Muscle of arm (tissue), 12 donors: ENCODE data around the gene TSSK3. TPM values are rescaled to one million over a fixed set of nuclear protein-coding genes. Genes with fewer than 3 reads are reported as not detected.
"Not testable (repeated sequence)": the region's sequence is repeated elsewhere in the genome, so short reads cannot be mapped to it uniquely, and the experiment has no call there.

Source experiments
- DNase-seq: peaks from one replicate; pipeline ENCODE4 v3.0.0-alpha.2; 2013
- polyA plus RNA-seq, 12 donors: library from polyadenylated mRNA; unstranded; fragments of 120-200 nt; gene quantifications; one replicate each; pipeline ENCODE4 v1.2.1, GENCODE V29; 2013; ENCODE audit not compliant: insufficient read length in 12 of 12

The TSSK3 gene
- polyA plus RNA-seq, 12 donors: 1.2 to 6.5 (median 2.9) TPM; not detected in 2

DNA sequence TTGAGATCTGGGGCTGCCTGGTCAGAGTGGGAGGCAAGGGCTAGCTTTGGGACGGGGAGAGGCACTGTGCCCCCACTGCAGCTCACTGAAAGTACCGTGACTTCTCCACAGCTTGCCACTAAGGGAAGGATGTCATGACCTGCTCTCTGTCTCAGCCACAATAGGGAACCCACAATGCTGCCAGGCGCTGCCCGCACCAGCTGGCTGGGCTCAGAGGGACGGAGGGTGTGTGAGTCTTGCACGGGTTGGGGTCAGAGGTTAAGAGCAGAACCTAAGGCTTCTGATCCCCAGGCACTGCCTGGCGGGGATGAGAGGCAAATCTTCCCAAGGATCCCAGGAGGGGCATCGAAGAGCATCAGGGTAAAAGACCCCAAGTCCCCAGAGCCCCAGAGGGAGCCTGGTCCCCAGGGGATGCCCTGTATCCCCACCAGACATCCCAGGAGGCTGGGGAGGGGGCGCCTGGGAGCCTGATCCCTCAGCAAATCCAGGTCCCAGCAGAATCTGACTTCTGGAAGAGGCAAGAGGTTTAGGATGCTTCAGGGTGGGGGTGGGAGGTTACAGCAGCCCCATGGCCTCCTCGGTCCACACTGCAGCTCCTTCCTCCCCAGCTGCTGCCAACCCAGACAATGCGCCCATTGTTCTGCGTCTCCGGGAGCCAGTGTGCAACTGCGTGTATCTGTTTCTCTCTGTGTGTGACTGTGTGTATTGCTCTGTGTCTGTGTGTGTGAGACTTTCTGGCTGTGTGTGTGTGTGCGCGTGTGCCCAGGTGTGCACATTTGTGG, 24.3 kb upstream of the TSSK3 start:
- no peak for DNase-seq

- DNase-seq: no peak
Measured at GRCh38 chr1:32338637-32339145, 23.6 kb upstream of the TSSK3 start.

- no peak for DNase-seq
Measured at GRCh38 chr1:32339363-32339978, 22.9 kb upstream of the TSSK3 start.

- no peak for DNase-seq
Measured at GRCh38 chr1:32341186-32341757, 21.1 kb upstream of the TSSK3 start.

DNA sequence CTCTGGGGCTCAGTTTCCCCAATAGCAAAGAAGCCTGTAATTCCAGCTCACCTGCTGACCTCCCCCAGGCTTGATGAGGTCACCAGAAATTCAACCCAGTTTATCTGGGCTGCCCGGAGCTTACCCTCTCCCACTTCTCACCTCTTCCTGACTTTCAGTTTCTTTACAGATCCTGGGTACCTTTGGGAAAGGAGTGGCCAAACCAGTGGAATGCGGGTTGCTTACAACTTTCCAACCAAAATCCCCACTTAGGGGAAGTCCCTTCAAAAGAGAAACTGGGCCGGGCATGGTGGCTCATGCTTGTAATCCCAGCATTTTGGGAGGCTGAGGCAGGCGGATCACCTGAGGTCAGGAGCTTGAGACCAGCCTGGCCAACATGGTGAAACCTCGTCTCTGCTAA, 20.4 kb upstream of the TSSK3 start:
- DNase-seq: no peak

GRCh38 chr1:32342704-32343103, 19.6 kb upstream of the TSSK3 start:
- DNase-seq: no peak

DNA sequence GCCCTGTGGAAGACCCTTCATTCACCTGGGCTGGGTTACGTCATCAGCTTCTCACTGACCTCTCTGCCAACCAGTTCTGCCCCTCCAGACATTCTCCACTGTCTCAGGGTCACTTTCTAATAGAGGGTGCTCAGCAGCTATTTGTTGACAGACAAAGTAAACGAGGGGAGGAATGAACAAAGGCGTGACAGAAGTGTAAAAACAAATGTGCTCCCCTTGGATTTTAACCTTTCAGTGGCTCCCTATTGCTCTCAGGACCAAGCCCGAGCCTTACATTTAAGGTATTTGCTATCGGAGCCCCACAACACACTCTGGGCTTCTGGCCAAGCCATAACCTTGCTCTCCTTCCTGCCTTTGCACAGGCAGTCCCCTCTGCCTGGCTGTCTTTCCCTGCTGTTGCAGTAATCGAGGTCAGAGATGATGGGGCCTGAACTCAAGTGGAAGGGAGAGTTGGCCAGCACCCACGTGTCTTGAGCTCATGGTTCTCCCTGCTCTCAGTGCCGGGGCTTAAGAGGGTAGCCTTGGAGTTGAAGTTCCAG, 17.0 kb upstream of the TSSK3 start:
- DNase-seq: no peak

DNA sequence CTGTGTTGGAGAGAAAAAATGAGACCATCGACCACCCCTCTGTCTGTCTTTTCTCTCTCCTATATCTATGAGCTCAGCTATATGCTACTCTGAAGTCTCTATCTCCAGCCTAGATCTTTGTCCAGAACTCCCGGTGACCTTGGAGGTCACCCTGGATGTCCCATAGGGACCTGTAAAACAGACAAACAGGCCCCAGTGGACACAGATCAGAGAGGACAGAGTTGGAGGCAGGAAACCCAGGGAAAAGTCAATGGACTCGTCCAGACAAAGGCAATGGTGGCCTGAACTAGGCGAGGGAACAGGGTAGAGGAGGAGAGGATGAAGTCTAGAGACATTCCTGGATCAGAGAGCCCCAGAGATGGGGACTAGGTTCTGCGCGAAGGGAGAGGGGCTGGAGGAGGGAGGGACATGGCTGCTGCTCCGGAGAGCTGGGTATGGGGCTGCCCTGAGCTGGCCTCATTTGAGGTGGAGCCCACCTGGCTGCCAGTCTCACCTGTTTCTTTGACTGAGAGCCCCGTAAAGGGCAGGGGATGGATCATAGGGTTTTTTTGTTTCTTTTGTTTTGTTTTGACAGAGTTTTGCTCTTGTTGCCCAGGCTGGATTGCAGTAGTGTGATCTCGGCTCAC, 15.7 kb upstream of the TSSK3 start:
- no peak for DNase-seq

DNA sequence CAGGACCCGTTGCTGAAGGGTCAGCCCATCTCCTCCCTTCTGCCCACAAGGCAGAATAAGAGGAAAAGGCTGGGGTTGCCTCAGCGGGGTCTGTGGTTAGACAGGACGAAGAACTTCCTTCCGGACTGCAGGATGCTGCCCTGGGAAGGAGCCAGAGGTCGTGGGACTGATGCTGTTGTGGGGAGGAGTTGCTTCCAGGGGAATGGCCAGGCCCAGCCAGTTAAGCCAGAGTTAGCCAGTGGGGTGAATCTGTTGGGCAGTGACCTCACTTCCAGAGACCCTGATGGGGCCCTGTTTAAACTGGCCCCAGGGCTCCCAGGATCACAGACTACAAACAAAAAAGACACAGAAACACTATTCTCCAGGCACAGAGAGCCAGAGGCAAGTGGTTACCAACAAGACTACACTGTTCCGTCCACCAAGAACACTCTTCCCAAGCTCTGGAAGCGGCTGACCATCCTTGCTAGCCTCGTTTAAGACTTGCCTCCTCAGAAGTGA, 13.1 kb upstream of the TSSK3 start:
- no peak for DNase-seq

DNA sequence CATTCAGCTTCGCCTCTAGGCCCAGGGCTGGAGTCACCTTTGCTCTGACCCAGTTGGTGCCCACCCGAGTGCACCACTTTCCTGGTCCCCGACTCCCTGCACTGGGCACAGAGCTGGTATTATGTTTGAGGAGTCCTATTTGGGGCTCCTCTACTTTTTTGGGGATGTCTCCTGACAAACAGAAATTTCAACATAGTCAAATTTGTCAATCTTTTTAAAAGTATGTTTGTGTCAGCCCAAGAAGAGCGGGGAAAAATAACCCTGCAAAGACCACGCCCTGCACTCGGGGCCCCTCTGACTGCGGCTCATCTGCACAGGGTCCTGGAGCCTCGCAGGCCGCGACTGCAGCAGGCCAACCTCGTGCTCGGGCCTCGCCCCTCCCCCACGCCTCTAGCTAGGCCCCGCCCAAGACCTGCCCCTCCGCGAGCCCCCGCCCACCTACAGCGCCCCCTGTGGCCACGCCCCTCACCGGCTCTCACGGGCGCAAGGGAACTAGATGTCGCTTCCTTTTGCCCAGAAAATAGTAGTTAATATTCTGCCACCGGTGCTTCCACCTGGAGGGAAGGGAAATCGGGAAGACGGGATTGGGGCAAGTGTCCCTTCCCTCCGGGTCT, 11.4 kb upstream of the TSSK3 start:
- no peak for DNase-seq

DNA sequence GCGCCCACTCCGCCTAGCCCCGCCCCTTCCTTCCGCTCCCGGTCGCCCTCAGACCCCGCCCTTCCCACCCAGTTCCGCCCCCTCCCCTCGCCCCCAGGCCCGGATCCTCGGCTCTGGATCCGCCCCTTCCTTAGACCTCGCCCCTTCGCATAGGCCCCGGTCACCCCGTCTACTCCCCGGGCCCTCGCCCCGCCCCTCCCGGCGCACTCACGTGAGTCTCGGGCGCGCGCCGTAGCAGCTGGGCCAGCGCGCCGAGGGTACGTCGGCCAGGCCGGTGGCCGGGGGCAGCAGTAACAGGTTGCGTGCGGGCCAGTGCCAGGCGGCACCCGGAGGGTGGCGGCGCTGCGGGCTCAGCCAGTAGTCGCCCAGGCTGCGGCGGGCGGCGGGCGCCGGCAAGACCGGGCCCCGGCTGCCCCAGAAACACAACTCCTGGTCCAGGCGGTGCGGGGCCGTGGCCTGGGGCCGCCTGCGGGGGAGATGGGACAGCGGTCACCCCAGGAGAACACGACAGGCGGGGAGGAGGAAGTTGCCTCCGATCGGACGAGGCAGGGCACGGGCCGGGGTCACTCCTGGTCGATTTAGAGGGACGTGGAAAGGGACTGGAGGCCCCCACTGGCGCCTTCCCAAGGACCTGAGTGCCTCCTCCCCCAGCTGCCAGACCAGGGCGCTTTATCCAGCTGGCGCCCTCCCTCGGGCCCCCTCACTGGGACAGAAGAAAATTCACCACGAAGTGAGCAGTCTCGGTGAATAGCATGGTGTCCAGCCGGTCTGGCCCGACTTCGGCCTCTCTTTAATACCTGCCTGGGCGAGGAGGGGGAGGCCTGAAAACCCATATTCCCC, 10.7 kb upstream of the TSSK3 start:
- DNase-seq: peak; percentile 96

GRCh38 chr1:32352239-32352745, 10.0 kb upstream of the TSSK3 start:
- DNase-seq: no peak

- DNase-seq: no peak
Measured at GRCh38 chr1:32352831-32353383, 9.4 kb upstream of the TSSK3 start.

GRCh38 chr1:32353431-32353830, 8.9 kb upstream of the TSSK3 start:
- no peak for DNase-seq

GRCh38 chr1:32353886-32354570, 8.3 kb upstream of the TSSK3 start:
- no peak for DNase-seq

DNA sequence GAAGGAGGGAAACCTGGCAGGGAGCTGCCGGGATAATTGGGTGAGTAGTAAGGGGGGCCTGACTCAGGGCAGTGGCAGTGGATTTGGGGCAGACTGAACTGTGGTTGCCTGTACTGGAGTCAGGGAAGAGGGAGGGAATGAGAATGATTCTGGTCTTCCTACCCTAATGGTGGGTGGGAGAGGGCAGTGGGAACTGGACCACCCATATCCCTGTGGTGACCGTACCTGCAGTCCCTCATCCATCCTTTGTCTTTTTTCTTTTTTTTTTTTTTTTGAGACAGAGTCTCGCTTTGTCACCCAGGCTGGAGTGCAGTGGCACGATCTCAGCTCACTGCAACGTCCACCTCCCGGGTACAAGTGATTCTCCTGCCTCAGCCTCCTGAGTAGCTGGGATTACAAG, 6.6 kb upstream of the TSSK3 start:
- not testable (repeated sequence) for DNase-seq

DNA sequence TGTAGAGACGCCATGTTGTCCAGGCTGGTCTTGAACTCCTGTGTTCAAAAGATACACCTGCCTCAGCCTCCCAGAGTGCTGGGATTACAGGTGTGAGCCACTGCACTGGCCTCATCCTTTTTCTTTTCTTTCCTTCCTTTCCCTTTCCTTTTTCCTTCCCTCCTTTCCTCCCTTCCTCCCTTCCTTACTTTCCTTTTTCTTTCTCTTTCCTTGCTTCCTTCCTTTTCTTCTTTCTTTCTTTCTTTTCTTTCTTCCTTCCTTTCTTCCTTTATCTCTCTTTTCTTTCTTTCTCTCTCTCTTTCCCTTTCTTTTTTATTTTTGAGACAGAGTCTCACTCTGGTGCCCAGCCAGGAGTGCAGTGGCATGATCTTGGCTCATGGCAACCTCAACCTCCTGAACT, 5.9 kb upstream of the TSSK3 start:
- DNase-seq: no peak

- DNase-seq: no peak
Measured at GRCh38 chr1:32357614-32358013, 4.7 kb upstream of the TSSK3 start.

DNA sequence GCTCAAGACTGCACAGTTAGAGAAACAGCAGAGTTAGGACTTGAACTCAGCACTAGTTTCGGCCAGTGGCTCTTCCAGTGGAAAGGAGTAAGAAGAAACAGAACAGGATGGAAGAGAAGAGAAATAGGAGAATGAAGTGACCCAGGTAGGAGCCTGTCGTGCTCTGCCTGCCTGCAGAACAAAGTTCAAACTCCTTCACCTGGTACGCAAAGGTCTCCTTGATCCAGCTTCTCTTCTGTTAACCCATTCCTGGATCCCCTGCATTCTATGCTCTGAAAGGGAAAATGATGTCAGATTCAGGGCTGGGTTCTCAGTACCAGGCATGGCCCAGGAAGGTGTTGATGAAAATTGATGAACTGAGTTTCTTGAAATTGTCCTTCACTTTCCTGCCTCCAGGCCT, 3.9 kb upstream of the TSSK3 start:
- DNase-seq: no peak

- no peak for DNase-seq
Measured at GRCh38 chr1:32361308-32361673, 1.0 kb upstream of the TSSK3 start.
